SK-N-SH (cell line): ENCODE data around the gene RPL10L. TPM values are rescaled to one million over a fixed set of nuclear protein-coding genes. Genes with fewer than 3 reads are reported as not detected.

ENCODE experiments used
- CTCF ChIA-PET: fragments of 300-600, 350-600 bp; formaldehyde crosslinking; extraction: SDS; loops from one replicate; lab custom pipeline; 2021; lab: Yijun Ruan, JAX
- POLR2A ChIA-PET: fragments of 350-600 bp; sonication (Branson Sonifier 250); formaldehyde crosslinking; extraction: SDS; loops from one replicate; lab custom pipeline; 2020; ENCODE audit warnings: antibody characterized with exemption, inconsistent platforms; lab: Yijun Ruan, JAX
- DNase-seq: peaks from one replicate; pipeline ENCODE4 v3.0.0; 2012
- H2AFZ ChIP-seq: fragments of 200-600 bp; sonication (generic); 2 replicates; pipeline ENCODE4 v1.8.1; 2016; ENCODE audit warnings: antibody characterized with exemption, mild to moderate bottlenecking, low read depth
- H3F3A ChIP-seq: fragments of 200-600 bp; sonication (generic); replicated peaks from 2 replicates; pipeline ENCODE3; 2016; ENCODE audit warnings: antibody characterized with exemption, mild to moderate bottlenecking; ENCODE audit not compliant: insufficient read depth
- H3K27ac ChIP-seq, 2 experiments: fragments of 200-500 bp in 1 of 2; fragments of 200-600 bp in 1 of 2; sonication (Bioruptor generic) in 1 of 2; sonication (generic), shearing (Covaris generic) in 1 of 2; 2 replicates each; pipeline versions ENCODE4 v1.5.1 to v1.6.1; 2014 to 2016; ENCODE audit warnings: low read depth in 2 of 2, inconsistent platforms in 1 of 2, low read length in 1 of 2, mild to moderate bottlenecking in 1 of 2, mixed read lengths in 1 of 2
- H3K27me3 ChIP-seq: fragments of 200-600 bp; sonication (generic), shearing (Covaris generic); 2 replicates; pipeline ENCODE4 v1.6.1; 2016; ENCODE audit warnings: mixed run types; ENCODE audit not compliant: insufficient read depth
- H3K36me3 ChIP-seq, 2 experiments: fragments of 200-500 bp in 1 of 2; fragments of 200-600 bp in 1 of 2; sonication (Bioruptor generic) in 1 of 2; sonication (generic) in 1 of 2; replicated peaks in 1 of 2; 2 replicates each; pipeline versions ENCODE3 to v1.5.1; 2014 to 2016; ENCODE audit warnings: low read length in 1 of 2, mild to moderate bottlenecking in 1 of 2; ENCODE audit not compliant: insufficient read depth in 2 of 2, control insufficient read depth in 1 of 2
- H3K4me1 ChIP-seq, 2 experiments: fragments of 200-500 bp in 1 of 2; fragments of 200-600 bp in 1 of 2; sonication (Bioruptor generic) in 1 of 2; sonication (generic), shearing (Covaris generic) in 1 of 2; 2 replicates each; pipeline versions ENCODE4 v1.5.1 to v1.6.1; 2014 to 2016; ENCODE audit warnings: low read depth in 1 of 2, low read length in 1 of 2, mixed run types in 1 of 2; ENCODE audit not compliant: insufficient read depth in 2 of 2, control insufficient read depth in 1 of 2
- H3K4me2 ChIP-seq: fragments of 200-600 bp; sonication (generic), shearing (Covaris generic); 2 replicates; pipeline ENCODE4 v1.6.1; 2017; ENCODE audit warnings: mixed run types
- H3K4me3 ChIP-seq, 2 experiments: fragments of 200-500 bp in 1 of 2; fragments of 200-600 bp in 1 of 2; sonication (Bioruptor generic) in 1 of 2; sonication (generic), shearing (Covaris generic) in 1 of 2; 2 replicates each; pipeline versions ENCODE4 v1.5.1 to v1.8.1; 2014 to 2016; ENCODE audit warnings: low read depth in 2 of 2, inconsistent platforms in 1 of 2, low read length in 1 of 2, mild to moderate bottlenecking in 1 of 2, mixed read lengths in 1 of 2, moderate library complexity in 1 of 2
- H3K79me2 ChIP-seq: fragments of 200-600 bp; sonication (generic); 2 replicates; pipeline ENCODE4 v1.8.1; 2017; ENCODE audit warnings: mild to moderate bottlenecking; ENCODE audit not compliant: insufficient read depth
- H3K9ac ChIP-seq: fragments of 200-600 bp; sonication (generic); 2 replicates; pipeline ENCODE4 v1.6.1; 2017; ENCODE audit warnings: mixed run types
- H3K9me2 ChIP-seq: fragments of 200-600 bp; sonication (generic); 2 replicates; pipeline ENCODE4 v1.6.1; 2017; ENCODE audit warnings: mixed run types
- H3K9me3 ChIP-seq: fragments of 200-600 bp; sonication (generic); 2 replicates; pipeline ENCODE4 v1.6.1; 2017; ENCODE audit warnings: mixed run types, mild to moderate bottlenecking, moderate library complexity
- H4K20me1 ChIP-seq: fragments of 200-600 bp; sonication (generic); 2 replicates; pipeline ENCODE4 v1.6.1; 2017; ENCODE audit warnings: mild to moderate bottlenecking, mixed run types; ENCODE audit not compliant: insufficient read depth
- EP300 ChIP-seq, 2 experiments: IDR thresholded peaks; 2 replicates each; pipeline versions ENCODE4 v1.4.0 to v1.6.1; 2012; ENCODE audit warnings: borderline replicate concordance in 1 of 2, low read depth in 1 of 2, low read length in 1 of 2
- FOSL2 ChIP-seq: IDR thresholded peaks from 2 replicates; pipeline ENCODE4 v1.4.0; 2012; ENCODE audit warnings: low read depth, mild to moderate bottlenecking, moderate library complexity, borderline replicate concordance
- GATA2 ChIP-seq: sonication (generic); formaldehyde crosslinking; IDR thresholded peaks from 2 replicates; pipeline ENCODE4 v1.5.0; 2020; ENCODE audit warnings: mild to moderate bottlenecking, missing genetic modification reagents
- POLR2AphosphoS5 ChIP-seq: IDR thresholded peaks from 2 replicates; pipeline ENCODE4 v1.6.1; 2012; ENCODE audit warnings: low read depth, low read length
- RCOR1 ChIP-seq: fragments of 150-350 bp; IDR thresholded peaks from 2 replicates; pipeline ENCODE4 v1.6.1; 2017; ENCODE audit warnings: antibody characterized with exemption, low read length
- REST ChIP-seq: IDR thresholded peaks from 2 replicates; pipeline ENCODE4 v1.6.1; 2012; ENCODE audit warnings: mild to moderate bottlenecking, low read depth, low read length, moderate library complexity
- SIN3A ChIP-seq: IDR thresholded peaks from 2 replicates; pipeline ENCODE4 v1.6.1; 2012; ENCODE audit warnings: low read depth, mild to moderate bottlenecking, low read length, moderate library complexity, borderline replicate concordance
- TEAD4 ChIP-seq: IDR thresholded peaks from 2 replicates; pipeline ENCODE4 v1.4.0; 2012; ENCODE audit warnings: mild to moderate bottlenecking, borderline replicate concordance; ENCODE audit not compliant: insufficient read depth
- YY1 ChIP-seq: IDR thresholded peaks from 2 replicates; pipeline ENCODE4 v1.4.0; 2012; ENCODE audit warnings: low read depth, mild to moderate bottlenecking
- ZBTB33 ChIP-seq: IDR thresholded peaks from 2 replicates; pipeline ENCODE4 v1.4.0; 2012; ENCODE audit warnings: low read depth, borderline replicate concordance
- WGBS: methylation state at CpG from one replicate; pipeline ENCODE4 v1.1.6; 2017; ENCODE audit warnings: low lambda C conversion rate; 5-methylcytosine and 5-hydroxymethylcytosine counted together
- polyA plus RNA-seq, 3 experiments: library from polyadenylated mRNA; depleted of rRNA; stranded (reverse); fragments of >200 nt; gene quantifications; 2 replicates each; pipeline ENCODE4 v1.2.3, GENCODE V29; 2012

RPL10L gene
- polyA plus RNA-seq, 1 of the 3 experiments (the other 2 are of a cell fraction) = not detected

- no peak overlapping the region for H3K27ac ChIP-seq
- no peaks in the 10 kb centered on the region for H3K36me3 ChIP-seq
- no peaks in the 10 kb centered on the region for H3K9me2 ChIP-seq
- H3K27me3 ChIP-seq = no peaks in the 10 kb centered on the region
- CTCF ChIA-PET = no interaction called here
- H2AFZ ChIP-seq = no peak overlapping the region
- POLR2A ChIA-PET = no interaction called here
- H3K9me3 ChIP-seq = no peaks in the 10 kb centered on the region
- no peaks in the 10 kb centered on the region for H3K4me1 ChIP-seq
- H3K9ac ChIP-seq = no peak overlapping the region
- no peaks in the 10 kb centered on the region for H3F3A ChIP-seq
- H3K4me3 ChIP-seq = no peak overlapping the region
- no peaks in the 10 kb centered on the region for H4K20me1 ChIP-seq
- TF ChIP-seq POLR2AphosphoS5 (no peak), SIN3A (no peak), RCOR1 (no peak), ZBTB33 (no peak)
- H3K4me2 ChIP-seq = no peak overlapping the region
- H3K79me2 ChIP-seq = no peaks in the 10 kb centered on the region
- no peak for DNase-seq
Measured at GRCh38 chr14:46646796-46647195, 4.8 kb downstream of the RPL10L start.

- no peak overlapping the region for H3K27ac ChIP-seq
- no peaks in the 10 kb centered on the region for H3K9me2 ChIP-seq
- H4K20me1 ChIP-seq = no peaks in the 10 kb centered on the region
- ChIA-PET CTCF (no interaction called here), POLR2A (no interaction called here)
- H3K4me2 ChIP-seq = no peak overlapping the region
- no peaks in the 10 kb centered on the region for H3K27me3 ChIP-seq
- no peaks in the 10 kb centered on the region for H3K36me3 ChIP-seq
- 7% methylated on average over 3 of the region's 3 CpGs for WGBS
- H3K9ac ChIP-seq = no peak overlapping the region
- no peak for TF ChIP-seq REST
- no peak for TF ChIP-seq EP300 (IDR thresholded peaks at IDR 0.05; ENCODE audit: borderline replicate concordance in 1 of 2, low read depth in 1 of 2, low read length in 1 of 2)
- TF ChIP-seq TEAD4 = no peak
- TF ChIP-seq FOSL2 = no peak
- TF ChIP-seq YY1 = no peak
- TF ChIP-seq GATA2 (CRISPR knock-in tag) = no peak
- H3K9me3 ChIP-seq = no peaks in the 10 kb centered on the region
- DNase-seq = no peak
- H2AFZ ChIP-seq = no peak overlapping the region
- no peaks in the 10 kb centered on the region for H3F3A ChIP-seq
- no peak overlapping the region for H3K4me3 ChIP-seq
- no peaks in the 10 kb centered on the region for H3K79me2 ChIP-seq
- H3K4me1 ChIP-seq = no peaks in the 10 kb centered on the region
Measured at GRCh38 chr14:46626876-46627275, 24.7 kb downstream of the RPL10L start.
